ENCODE data around the gene F12. TPM values are rescaled to one million over a fixed set of nuclear protein-coding genes. Genes with fewer than 3 reads are reported as not detected.

The F12 gene
- total and polyA plus RNA-seq, 2 experiments from 2014 or later: 0.43 to 1.8 TPM

DNA sequence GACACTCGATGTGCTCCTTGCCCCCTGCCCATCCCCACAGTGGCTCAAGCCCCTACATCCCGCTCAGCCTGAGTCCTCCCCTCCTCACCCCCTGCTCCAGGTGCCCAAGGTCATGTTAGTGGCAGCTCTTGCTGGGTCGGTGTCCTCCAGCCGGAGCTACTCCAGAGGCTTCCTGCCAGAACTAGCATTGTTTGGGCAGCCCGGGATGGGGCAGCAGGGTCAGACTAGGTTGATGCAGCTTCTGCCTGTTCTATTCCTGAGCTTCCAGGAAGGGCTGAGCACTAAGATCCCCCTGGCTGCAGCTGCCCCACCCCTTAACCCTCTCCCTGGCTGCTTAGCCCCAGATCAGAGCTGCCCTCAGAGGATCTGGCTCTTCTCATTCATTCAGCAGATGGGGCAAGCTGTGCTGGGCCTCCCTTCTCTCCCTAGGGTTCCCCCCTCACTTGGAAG lies 51.0 kb downstream of the F12 start:
- in situ Hi-C loops (cut with MboI): no loop called here
- WGBS, 2 experiments (ENCODE audit: low coverage in 1 of 2, low lambda C conversion rate in 2 of 2, missing lambda C conversion rate in 2 of 2): 58 to 60% methylated on average over 5 of the region's 5 CpGs
- H3K9ac ChIP-seq: no peak overlapping the region

DNA sequence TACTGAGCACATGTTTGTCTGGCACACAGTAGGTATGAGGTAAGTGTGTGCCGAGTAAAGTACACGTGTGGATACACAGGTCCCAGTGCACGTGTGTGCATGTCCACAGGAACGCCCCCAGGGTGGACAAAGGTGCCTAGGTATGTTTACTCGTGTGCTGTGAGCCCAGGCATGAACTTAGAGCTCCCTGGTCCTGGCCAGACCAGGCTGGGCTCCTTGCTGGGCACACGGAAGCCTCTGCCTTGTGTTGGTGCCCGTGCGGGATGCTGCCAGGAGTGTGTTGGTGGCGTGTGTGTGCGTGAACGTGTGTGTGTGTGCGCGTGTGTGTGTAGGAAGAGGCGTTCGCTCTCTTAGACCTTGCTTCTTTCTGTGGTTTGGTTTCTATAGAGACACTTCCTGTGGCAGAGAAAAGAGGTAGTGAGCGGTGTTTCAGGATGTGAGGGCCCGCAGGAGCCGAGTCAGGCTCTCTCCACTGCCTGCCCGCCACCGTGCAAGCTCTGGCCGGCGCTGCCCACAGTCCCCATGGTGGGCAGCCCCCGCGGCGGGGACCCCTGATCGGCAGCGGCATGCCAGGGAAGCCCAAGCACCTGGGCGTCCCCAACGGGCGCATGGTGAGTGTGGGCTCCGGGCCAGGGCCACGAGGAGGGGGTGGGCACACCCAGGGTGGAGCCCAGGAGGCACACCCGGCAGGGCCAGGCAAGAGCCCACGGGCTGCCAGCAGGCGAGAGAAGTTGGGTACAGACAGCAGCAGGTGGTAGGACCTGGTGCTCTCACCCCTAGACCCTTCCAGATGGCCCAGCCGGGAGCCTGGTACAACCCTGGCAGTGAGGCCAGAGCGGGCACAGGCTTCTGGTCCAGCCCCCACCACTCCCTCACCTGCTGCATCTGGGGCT lies 51.7 kb downstream of the F12 start, which contains the start of gene RGS14:
RGS14 (plus strand) TSS at position 466 of the 893 bp plus-strand sequence; CDS start at position 567, 101 bp downstream.
- in situ Hi-C loops (cut with MboI): no loop called here
- Histone ChIP-seq H3K36me3 (ENCODE audit: low read depth) (no peaks in the 10 kb centered on the region), H4K20me1 (ENCODE audit: insufficient read depth) (no peaks in the 10 kb centered on the region), H3K4me1 (ENCODE audit: insufficient read depth) (no peaks in the 10 kb centered on the region), H3K9ac (no peak within 1 kb of the TSS), H3K4me3 (no peak within 1 kb of the TSS), H3F3A (ENCODE audit: insufficient read depth) (no peaks in the 10 kb centered on the region), H2AFZ (0 out of 2 replicates have a peak within 1 kb of the TSS, but pooled peaks have one; percentile 33), H3K27me3 (replicated peaks; ENCODE audit: insufficient read depth) (no peaks in the 10 kb centered on the region), H3K27ac (no peak within 1 kb of the TSS), H3K9me3 (ENCODE audit: low read depth) (no peaks in the 10 kb centered on the region), H3K9me2 (ENCODE audit: insufficient read depth) (no peaks in the 10 kb centered on the region), H3K79me2 (ENCODE audit: insufficient read depth) (no peaks in the 10 kb centered on the region), H3K4me2 (ENCODE audit: unreplicated experiment) (no peak within 1 kb of the TSS)
- TF ChIP-seq EZH2 (IDR thresholded peaks at IDR 0.05; ENCODE audit: insufficient read depth, poor library complexity, severe bottlenecking) (no peak), EZH2phosphoT487 (IDR thresholded peaks at IDR 0.05; ENCODE audit: insufficient read depth, low read depth) (no peak)
- DNase-seq: peak; percentile 72
- WGBS, 2 experiments (ENCODE audit: low coverage in 1 of 2, low lambda C conversion rate in 2 of 2, missing lambda C conversion rate in 2 of 2): 35 to 41% methylated on average over 35 to 37 of the region's 37 CpGs

More for the DNA sequence above, 51.0 kb downstream of the F12 start:
- Histone ChIP-seq H3K9me2 (ENCODE audit: insufficient read depth) (no peaks in the 10 kb centered on the region), H3F3A (ENCODE audit: insufficient read depth) (no peaks in the 10 kb centered on the region), H3K79me2 (ENCODE audit: insufficient read depth) (no peaks in the 10 kb centered on the region), H3K4me1 (ENCODE audit: insufficient read depth) (peaks cover 2% of the 10 kb centered on the region; the same call in 1 of the 2 replicates), H3K4me3 (no peak overlapping the region), H3K4me2 (ENCODE audit: unreplicated experiment) (no peak overlapping the region), H3K36me3 (ENCODE audit: low read depth) (no peaks in the 10 kb centered on the region), H3K9me3 (ENCODE audit: low read depth) (no peaks in the 10 kb centered on the region), H2AFZ (no peak overlapping the region), H3K27me3 (replicated peaks; ENCODE audit: insufficient read depth) (no peaks in the 10 kb centered on the region), H4K20me1 (ENCODE audit: insufficient read depth) (no peaks in the 10 kb centered on the region), H3K27ac (no peak overlapping the region)
- TF ChIP-seq EZH2phosphoT487 (IDR thresholded peaks at IDR 0.05; ENCODE audit: insufficient read depth, low read depth) (no peak), EZH2 (IDR thresholded peaks at IDR 0.05; ENCODE audit: insufficient read depth, poor library complexity, severe bottlenecking) (no peak)
- DNase-seq: no peak

DNA sequence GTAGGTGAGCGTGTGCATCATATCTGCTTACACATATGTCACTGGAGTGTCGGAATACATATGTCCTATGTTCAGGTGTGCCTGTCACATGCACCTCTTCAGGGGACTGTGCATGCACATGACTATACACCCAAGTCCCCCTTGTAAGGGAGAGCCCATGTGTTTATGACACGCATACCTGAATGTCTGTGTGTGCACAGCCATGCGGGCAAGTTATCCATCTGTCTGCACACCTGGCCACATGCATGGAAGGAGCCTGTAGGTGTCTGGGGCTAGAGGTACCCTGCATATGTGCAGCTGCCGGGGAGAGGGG lies 52.3 kb downstream of the F12 start:
- in situ Hi-C loops (cut with MboI): no loop called here
- H3K4me1 ChIP-seq (ENCODE audit: insufficient read depth): no peaks in the 10 kb centered on the region
- WGBS, 2 experiments (ENCODE audit: low coverage in 1 of 2, low lambda C conversion rate in 2 of 2, missing lambda C conversion rate in 2 of 2): 61 to 68% methylated on average over 5 of the region's 5 CpGs
- TF ChIP-seq EZH2phosphoT487 (IDR thresholded peaks at IDR 0.05; ENCODE audit: insufficient read depth, low read depth) (no peak), EZH2 (IDR thresholded peaks at IDR 0.05; ENCODE audit: insufficient read depth, poor library complexity, severe bottlenecking) (no peak)
- H2AFZ ChIP-seq: no peak overlapping the region
- no peak overlapping the region for H3K9ac ChIP-seq
- H3K4me2 ChIP-seq (ENCODE audit: unreplicated experiment): no peak overlapping the region
- no peaks in the 10 kb centered on the region for H3K9me2 ChIP-seq (ENCODE audit: insufficient read depth)
- H3K4me3 ChIP-seq: no peak overlapping the region
- H3K9me3 ChIP-seq (ENCODE audit: low read depth): no peaks in the 10 kb centered on the region
- no peaks in the 10 kb centered on the region for H4K20me1 ChIP-seq (ENCODE audit: insufficient read depth)
- no peak overlapping the region for H3K27ac ChIP-seq
- no peaks in the 10 kb centered on the region for H3K36me3 ChIP-seq (ENCODE audit: low read depth)
- no peak for DNase-seq
- no peaks in the 10 kb centered on the region for H3F3A ChIP-seq (ENCODE audit: insufficient read depth)
- no peaks in the 10 kb centered on the region for H3K79me2 ChIP-seq (ENCODE audit: insufficient read depth)
- H3K27me3 ChIP-seq (replicated peaks; ENCODE audit: insufficient read depth): no peaks in the 10 kb centered on the region

DNA sequence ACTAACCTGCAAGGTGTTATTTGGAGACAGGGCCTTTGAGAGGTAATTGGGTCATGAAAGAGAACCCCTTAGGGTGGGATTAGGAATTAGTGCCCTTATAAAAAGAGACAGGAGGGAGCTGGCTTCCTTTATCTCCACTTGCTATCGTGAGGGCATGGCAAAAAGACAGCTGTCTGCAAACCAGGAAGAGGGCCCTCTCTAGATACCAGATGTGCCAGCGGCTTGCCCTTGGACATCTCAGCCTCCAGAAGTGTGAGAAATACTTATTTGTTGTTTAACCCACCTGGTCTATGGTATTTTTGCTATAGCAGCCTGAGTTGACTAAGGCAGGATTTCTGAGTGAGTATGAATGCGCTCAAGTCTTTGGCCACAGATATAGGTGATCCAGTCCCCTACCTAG lies 52.6 kb downstream of the F12 start:
- WGBS, 2 experiments (ENCODE audit: low coverage in 1 of 2, low lambda C conversion rate in 2 of 2, missing lambda C conversion rate in 2 of 2): 38 to 40% methylated on average over 3 of the region's 3 CpGs
- DNase-seq: no peak

More for the DNA sequence above, 52.6 kb downstream of the F12 start:
- H3K27ac ChIP-seq: no peak overlapping the region
- H3K4me3 ChIP-seq: no peak overlapping the region
- no peak overlapping the region for H3K4me2 ChIP-seq (ENCODE audit: unreplicated experiment)
- H3K36me3 ChIP-seq (ENCODE audit: low read depth): no peaks in the 10 kb centered on the region
- H3K9ac ChIP-seq: no peak overlapping the region
- H3K79me2 ChIP-seq (ENCODE audit: insufficient read depth): no peaks in the 10 kb centered on the region
- no peaks in the 10 kb centered on the region for H3F3A ChIP-seq (ENCODE audit: insufficient read depth)
- H3K27me3 ChIP-seq (replicated peaks; ENCODE audit: insufficient read depth): no peaks in the 10 kb centered on the region
- TF ChIP-seq EZH2 (IDR thresholded peaks at IDR 0.05; ENCODE audit: insufficient read depth, poor library complexity, severe bottlenecking) (no peak), EZH2phosphoT487 (IDR thresholded peaks at IDR 0.05; ENCODE audit: insufficient read depth, low read depth) (no peak)
- no peaks in the 10 kb centered on the region for H3K4me1 ChIP-seq (ENCODE audit: insufficient read depth)
- no peaks in the 10 kb centered on the region for H3K9me2 ChIP-seq (ENCODE audit: insufficient read depth)
- no peak overlapping the region for H2AFZ ChIP-seq
- no peaks in the 10 kb centered on the region for H3K9me3 ChIP-seq (ENCODE audit: low read depth)
- in situ Hi-C loops (cut with MboI): no loop called here
- H4K20me1 ChIP-seq (ENCODE audit: insufficient read depth): no peaks in the 10 kb centered on the region

All from GM23248 (cell line).